OCI-M2 (cell line): ENCODE data around the gene CARD11.

Experiments
- DNase-seq: peaks from one replicate; lab custom pipeline; 2025; ENCODE audit not compliant: unreplicated experiment; lab: John Stamatoyannopoulos, UW

Gene CARD11

GRCh38 chr7:2912684-2913439 lies 130.8 kb downstream of the CARD11 start:
- DNase-seq, result no peak

DNA sequence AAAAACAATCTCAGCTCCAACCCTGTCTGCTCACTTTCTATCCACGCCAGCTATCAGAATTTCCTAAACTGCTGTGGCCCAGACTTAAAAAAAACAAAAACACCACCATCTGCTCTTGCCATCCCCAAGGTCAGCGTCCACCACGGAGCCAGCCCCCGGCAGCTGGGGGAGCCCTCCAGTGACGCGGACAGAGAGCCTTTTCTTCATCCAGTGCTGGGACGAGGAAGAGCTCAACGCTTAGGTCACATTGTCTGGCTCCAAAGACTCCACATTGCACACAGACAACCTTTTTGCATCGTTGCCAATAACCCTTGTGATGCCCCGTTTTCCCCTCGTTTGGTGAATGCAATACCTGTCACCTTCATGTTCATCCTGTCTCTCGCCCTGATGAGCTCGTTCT lies 132.2 kb downstream of the CARD11 start:
- no peak for DNase-seq

DNA sequence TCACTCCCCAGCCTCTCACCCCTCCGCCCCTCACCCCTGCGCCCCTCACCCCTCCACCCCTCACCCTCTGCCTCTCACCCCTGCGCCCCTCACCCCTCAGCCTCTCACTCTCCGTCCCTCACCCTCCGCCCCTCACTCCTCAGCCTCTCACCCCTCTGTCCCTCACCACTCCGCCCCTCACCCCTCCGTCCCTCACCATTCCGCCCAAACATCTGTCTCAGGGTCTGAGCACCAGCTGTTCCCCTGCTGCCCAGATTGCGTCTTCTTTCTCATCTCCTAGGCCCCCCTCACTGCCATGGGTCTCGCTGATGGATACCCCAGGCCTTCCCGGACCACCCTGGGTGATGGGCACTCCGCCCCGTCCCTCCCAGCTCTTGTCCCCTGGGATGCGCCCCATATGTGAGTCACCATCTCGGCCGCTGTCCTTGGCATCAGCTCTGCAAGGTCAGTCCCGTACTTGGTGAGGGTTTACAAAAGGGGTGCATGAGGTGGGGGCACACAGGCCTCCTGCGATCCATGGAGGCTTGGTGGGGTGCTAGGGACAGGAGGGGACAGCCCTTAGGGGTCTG lies 134.1 kb downstream of the CARD11 start:
- DNase-seq, result no peak

DNA sequence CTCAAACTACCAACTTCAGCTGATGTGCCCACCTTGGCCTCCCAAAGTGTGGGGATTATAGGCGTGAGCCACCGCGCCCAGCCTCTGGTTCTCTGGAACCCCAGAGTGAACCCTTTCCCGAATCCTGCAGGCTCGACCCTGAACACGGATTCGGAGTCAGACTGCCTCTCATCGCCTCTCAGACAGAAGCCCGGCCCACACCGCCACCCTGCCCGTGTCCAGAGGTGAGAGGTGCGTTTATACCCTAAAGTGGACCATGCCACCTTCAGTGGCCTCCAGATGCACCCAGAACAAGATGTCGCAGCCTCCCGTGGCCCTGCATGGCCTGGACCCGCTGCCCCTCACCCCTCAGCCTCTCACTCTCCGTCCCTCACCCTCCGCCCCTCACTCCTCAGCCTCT lies 134.6 kb downstream of the CARD11 start:
- DNase-seq, result no peak

- DNase-seq, result no peak
These were observed 135.5 kb downstream of the CARD11 start for GRCh38 chr7:2908103-2908683.

DNA sequence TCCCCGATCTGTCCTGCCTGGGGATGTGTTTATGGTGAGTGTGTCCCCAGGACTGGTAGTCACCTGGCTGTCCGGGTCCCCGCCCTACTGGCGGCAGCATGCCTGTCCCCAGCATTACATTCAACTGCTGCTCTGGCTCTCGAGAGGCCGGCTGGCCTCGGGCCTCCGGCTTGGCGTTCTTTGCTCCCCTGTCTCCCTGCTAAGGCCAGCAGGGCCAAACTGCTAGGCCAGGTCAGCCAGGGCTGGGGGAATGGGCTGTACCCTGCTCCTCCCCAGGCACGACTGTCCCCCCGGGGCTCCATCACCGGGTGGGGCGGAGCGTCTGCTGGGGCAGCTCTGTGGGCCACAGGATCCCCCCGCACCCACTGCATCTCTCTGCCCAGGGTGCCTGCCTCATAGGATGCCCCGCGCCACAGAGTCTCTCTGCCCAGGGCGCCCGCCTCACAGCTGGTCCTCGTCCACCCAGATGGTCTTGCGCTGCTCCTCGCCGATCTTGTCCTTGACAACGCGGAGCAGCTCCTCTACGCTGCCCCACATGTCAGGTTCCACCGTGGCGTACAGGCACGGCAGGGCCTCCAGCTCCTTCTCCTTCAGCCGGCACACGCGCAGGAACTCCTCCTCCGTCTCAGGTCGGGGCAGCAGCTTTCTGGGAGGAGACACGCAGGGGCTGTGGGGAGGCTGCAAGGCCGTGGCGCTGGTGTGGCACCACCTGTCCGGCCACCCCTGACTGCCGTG lies 137.3 kb downstream of the CARD11 start:
- DNase-seq, result no peak

DNA sequence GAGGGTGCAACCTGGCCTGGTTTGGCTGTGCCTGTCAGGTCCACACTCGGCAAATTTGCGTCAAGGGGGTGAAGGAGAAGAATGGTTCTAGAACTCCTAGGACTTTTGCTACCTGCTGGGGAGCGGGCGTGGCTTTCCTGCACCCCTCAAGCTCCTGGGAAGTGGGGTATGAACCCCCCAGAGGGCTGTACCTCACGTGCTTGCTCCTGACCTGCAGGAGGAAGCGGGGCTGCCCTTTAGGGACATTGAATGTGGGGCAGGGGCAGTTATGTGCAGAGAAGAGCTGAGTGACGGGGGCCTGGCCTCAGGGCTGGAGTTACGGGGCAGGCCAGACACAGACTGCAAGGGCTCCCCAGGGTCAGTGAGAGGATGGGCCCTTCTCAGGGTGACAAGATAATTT lies 138.2 kb downstream of the CARD11 start:
- DNase-seq, result no peak

DNA sequence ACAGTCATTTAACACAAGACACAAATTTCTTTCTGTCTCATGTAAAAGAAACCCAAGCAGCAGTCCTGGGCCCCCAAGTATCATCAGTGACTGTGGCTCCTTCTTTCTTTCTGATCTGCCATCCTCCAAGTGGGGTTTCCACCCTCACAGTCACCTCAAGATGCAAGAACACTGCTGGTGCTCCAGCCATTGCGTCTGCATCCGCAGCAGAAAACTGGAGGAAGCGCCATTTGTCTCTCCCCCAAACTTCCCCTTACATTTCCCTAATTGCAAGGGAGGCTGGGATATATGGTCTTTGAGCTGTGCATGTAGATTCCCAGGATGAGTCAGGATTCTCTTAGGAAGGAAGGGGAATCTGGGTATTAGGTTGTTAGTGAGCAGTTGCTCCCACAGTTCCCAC lies 138.6 kb downstream of the CARD11 start:
- no peak for DNase-seq

GRCh38 chr7:2904202-2904601 lies 139.5 kb downstream of the CARD11 start:
- no peak for DNase-seq

GRCh38 chr7:2903682-2904162 lies 139.9 kb downstream of the CARD11 start:
- DNase-seq, result no peak

DNA sequence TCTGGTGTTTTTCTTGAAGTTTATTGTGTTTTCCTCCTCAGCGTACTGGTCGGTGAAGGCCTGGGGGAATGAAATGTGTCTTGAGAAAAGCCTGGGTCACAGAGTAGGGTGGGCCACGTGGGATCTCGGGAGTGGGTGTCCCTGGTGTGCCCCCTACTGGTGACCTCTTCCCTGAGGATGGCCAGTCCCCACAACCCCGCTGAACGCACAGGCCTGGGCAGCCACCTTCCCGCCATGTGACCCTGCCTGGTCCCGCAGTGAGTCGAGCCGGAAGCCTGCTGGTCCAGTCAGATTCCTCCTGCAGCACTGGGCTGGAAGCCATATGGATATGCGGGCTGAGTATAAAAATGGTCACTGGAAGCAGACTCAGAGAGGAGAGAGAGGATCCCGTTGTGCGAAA lies 146.6 kb downstream of the CARD11 start:
- no peak for DNase-seq

GRCh38 chr7:2896131-2896530 lies 147.5 kb downstream of the CARD11 start:
- no peak for DNase-seq

DNA sequence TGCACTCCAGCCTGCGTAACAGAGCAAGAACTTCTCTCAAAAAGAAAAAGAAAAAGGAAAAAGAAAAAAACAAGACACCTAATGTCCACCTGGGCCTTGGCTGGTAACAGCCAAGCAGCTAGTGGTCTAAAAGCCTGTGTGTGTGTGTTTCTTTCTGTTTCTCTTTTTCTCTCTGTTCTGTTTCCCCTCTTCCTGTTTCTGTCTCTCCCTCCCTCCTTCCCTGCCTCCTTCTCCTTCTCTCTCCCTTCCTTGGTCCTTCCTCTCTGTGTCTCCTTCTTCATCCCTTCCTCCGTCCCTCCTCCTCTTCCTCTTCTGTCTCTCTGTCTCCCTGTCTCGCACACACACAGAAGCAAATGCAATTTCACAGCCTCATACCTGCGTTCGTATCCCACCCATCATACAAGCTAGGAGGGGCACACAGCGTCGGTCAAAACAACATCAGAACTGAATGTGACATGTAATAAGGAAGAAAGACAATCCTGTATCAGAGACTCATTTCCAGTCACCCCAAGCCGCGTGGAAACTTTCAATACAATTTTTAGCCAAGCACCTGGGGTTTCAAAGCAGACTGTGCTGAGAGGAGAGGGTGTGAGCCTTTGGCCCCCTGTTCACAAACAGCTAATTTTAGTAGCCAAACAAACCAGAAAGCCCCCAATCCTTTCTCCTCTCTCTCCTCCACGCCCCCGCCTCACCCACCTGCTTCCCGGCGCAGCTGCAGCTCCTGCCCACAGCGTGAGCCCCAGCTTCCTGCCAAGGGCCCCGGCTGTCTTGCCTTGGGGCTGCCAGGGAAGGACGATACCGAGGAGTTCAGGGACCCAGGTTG lies 149.3 kb downstream of the CARD11 start:
- no peak for DNase-seq

DNA sequence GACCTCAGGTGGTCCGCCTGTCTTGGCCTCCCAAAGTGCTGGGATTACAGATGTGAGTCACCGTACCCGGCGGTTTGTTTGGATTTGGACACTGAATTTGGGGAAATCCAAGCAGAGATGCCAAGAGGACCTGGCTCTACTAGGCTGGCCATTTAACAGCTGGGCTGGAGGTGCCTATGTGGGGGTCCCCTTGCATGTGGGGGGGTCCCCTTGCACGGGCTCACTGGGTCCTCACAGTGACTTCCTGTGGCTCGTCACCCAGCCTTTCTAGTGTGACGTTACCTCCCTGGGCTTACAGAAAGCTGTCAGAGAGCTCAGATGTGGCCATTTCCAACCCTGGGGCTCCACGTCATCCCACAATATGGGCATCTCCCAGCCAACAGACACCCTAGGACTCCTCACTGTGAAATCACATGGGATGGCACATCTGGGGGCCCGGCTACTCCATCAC lies 150.2 kb downstream of the CARD11 start:
- no peak for DNase-seq

DNA sequence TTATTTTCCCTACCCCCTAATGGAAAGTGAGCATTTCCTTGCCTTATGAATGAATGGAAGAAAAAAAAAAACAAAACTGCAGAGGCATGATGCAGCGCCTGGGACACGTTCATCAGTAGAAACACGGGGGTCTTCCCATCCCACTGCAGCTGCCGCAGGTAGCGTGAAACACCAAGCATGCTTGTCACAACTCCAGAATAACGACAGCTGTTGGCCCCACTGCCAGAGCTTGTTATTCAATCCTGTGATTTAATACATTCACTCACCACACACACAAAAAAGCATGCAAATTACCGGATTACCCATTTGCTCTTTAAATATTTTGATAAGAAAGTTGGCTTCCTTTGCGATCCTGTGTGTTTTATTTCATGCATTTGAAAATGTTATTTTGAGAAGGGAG lies 151.1 kb downstream of the CARD11 start:
- no peak for DNase-seq

DNA sequence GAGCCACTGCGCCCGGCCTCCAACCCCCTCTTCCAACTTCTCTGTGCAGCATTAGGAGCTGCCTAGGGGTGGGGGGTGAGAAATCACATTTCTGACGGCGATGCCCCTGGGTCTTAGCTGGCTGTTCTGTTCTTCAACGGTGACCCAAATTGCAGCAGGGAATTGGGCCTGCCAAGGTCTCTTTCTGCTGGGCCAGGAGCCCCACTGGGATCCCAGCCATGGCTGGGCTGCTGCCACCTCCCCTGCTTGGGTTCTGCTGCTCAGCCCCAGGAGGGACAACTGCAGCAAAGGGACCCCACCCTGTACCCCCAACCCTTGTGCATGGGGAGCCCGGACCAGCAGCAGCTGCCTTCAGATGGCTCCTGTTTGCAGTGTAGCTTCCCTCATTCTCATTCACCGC lies 155.9 kb downstream of the CARD11 start:
- DNase-seq, result no peak

DNA sequence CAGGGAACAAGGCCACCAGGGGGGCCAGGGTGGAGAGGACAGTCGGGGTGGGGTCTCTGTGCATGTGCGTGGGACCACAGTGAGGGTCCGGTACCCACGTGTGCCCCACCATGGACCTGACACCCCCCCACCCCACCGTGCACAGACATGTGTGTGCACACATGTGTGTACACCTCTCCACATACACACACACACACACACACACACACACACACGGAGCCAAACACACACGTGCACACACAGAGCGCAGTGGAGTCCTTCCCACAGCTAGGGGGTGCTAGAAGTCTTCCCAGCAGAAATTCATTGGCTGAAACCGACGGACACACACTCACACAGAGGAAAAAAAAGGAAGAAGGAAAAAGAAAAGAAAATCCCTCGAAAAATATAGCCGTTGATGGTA lies 156.8 kb downstream of the CARD11 start:
- DNase-seq, result no peak

DNA sequence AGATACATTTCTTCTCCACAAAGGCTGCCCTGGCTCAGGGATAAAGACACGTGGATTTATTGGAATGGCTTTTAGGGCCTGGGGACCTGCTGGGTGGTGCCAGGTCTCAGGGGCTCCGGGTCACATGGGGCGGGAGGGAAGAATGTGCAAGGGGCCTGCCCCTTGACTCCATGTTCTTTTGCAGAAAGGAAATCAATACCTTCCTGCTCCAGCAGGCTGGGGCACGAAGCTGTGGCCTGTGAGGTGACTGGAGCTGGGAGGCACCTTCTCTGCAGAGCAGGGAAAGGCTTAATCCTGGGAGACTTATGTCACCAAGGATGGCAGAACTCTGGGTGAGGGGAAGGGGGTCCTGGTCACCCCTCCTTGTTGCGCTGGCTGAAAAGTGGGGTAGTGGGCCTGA lies 157.3 kb downstream of the CARD11 start:
- no peak for DNase-seq

- no peak for DNase-seq
These were observed 159.5 kb downstream of the CARD11 start for GRCh38 chr7:2884161-2884560.

DNA sequence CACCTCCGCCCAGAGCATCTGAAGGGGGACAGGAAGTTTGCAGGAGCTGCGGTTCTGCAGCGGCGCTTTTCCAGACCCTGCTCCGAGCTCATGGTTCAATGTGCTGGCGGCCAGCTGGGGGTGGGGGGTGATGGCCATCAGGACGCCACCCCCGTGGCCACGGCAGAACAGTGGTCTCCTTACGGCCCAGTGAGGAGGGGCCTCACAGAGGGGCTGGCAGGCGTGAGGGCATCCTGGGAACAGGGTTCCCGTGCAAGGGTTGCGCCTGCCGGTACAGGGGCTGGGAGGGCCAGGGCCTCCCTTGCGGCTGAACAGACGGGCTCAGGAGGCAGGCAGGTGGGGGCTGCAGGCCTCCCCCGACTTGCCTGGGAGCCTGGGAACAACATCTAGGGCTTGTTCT lies 160.6 kb downstream of the CARD11 start:
- no peak for DNase-seq

GRCh38 chr7:2882111-2882510 lies 161.6 kb downstream of the CARD11 start:
- no peak for DNase-seq
